ENCODE data around the gene INPP5B.
"Not testable (repeated sequence)": the region's sequence is repeated elsewhere in the genome, so short reads cannot be mapped to it uniquely, and the experiment has no call there.

INPP5B gene

DNA sequence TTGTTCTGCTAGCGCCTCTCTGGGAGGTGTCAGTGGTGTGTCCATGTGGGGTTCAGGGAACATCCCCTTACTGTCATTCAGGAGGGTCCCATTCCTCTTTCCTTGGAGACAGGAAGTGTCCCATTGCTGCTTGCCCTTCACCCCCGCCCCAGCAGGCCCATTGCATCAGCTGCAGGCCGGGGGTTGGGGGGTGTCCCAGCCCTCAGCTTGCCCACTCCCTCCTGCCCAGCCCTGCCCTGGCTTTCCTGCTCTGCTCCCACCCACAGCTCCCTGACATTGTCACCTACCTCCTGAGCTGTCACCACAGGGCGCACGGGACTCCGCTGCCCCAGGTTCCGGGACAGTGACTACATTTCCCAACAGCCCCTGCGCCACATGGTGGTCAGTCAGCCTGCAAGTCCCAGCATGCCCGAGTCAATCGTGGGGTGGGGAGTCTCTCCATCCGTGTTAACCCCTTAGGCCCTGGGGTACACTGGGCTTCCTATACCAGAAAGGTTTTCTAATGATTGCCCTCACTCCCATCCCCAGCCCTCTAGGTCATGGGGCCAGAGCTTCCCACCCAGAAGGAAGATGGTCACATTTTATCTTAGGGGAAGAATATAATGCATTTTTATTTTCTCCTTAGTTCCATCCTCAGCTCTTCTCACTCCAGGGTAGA is at the start of gene INPP5B:
Gene INPP5B, minus strand, starts transcription at position 351 of the 658 bp plus-strand sequence. CDS start 745 bp downstream, outside the sequence.
- Mint-ChIP-seq H3K4me3 (peak within 1 kb of the TSS; percentile 96), H3K27ac (peak within 1 kb of the TSS; percentile 98), H3K4me1 (ENCODE audit: low read depth) (peaks cover 12% of the 10 kb centered on the region), H3K9me3 (ENCODE audit: low read depth) (no peaks in the 10 kb centered on the region), H3K36me3 (no peaks in the 10 kb centered on the region), H3K27me3 (no peaks in the 10 kb centered on the region)

DNA sequence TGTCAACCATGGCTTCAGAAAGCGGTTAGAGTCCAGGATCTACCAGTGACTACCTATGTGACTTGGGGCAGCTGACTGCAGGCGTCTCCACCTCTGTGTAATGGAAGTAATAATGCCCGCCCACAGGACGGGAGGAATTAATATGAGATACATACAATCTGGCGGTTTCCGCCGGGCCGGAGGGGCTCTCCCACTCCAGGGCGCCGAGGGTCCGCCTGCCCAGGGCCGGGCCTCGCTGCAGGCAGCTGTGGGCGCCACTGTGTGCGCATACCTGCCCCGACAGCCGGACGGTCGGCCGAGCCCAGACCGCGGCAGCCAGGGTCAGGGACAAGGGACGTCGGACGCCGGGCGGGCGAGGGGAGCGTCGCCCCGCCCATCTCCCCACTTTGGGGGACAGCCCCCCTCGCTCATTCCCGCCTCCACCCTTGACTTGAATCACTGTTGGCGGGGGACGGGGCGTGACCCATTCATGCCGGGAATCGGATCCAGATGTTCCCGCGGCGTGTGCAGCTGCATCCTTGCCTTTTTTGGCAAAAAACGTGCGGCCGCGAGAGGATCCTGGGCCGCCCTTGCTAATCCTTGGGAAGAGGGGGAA is 49.0 kb upstream of the INPP5B start:
- Mint-ChIP-seq H3K27me3 (no peaks in the 10 kb centered on the region), H3K4me1 (ENCODE audit: low read depth) (peaks cover 39% of the 10 kb centered on the region)

DNA sequence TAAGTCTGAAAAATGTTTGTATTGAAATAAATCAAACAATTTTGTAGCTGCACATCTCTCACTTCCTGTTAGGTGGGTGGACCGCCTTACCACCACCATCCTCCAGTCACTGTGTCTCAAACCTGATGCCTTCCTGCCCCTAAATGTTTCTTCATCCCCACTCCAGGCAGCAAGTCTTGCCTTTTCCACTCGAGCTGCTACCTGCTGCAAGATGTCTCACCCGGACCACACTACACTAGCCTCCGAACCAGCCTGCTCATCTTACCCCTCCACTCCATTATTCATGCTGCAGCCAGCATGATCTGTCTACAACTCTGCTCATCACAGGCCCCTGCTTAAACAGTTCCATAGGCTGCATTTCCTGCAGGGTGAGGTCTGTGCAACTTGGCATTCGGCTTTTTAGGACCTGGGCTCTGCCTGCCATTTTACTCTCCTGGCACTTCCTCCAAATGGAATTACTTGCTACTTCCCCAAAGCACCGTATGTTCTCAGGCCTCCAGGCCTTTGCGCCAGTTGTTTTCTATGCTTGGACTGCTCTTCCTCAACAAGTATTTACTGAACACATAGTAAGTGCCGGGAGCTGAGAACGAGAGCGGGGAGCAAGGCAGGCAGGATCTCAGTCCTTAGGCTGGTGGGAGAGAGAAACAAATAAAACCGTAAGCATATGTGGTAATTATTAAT is 48.2 kb upstream of the INPP5B start:
- Mint-ChIP-seq H3K27ac (peak overlapping the region; percentile 82), H3K9me3 (ENCODE audit: low read depth) (no peaks in the 10 kb centered on the region), H3K27me3 (no peaks in the 10 kb centered on the region), H3K36me3 (peaks cover 12% of the 10 kb centered on the region), H3K4me1 (ENCODE audit: low read depth) (peaks cover 39% of the 10 kb centered on the region), H3K4me3 (peak overlapping the region; percentile 51)

More for the DNA sequence above, 49.0 kb upstream of the INPP5B start:
- no peaks in the 10 kb centered on the region for H3K9me3 Mint-ChIP-seq (ENCODE audit: low read depth)
- H3K27ac Mint-ChIP-seq = no peak overlapping the region
- peaks cover 12% of the 10 kb centered on the region for H3K36me3 Mint-ChIP-seq
- H3K4me3 Mint-ChIP-seq = peak overlapping the region; percentile 51

DNA sequence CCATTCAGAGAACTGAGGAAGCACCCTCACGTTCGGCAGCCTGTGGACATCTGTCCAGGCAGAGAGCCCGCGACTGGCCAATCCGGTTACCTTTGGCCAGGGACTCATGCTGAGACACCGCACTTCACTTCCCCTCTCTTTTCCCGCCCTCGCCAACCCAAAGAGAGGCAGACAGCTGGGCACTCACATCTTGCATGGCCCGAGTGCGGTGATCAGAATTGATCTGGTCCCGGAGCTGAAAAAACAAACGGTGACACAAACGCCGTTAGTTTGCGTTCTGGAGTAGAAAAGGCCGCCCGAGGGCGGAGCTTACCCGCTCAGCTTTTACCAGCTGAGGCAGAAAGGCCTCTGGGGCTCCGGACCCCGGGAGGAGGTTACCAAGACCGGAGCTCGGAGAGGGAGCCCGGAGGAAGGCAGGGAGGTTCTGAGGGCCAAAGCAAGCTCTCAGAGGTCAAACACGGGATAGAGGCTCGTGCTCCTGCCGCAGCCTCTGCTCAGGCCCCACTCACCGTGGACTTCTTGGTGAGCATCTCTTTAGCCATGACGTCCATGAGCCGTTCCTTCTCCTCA is 42.6 kb upstream of the INPP5B start:
- H3K27me3 Mint-ChIP-seq = no peaks in the 10 kb centered on the region

DNA sequence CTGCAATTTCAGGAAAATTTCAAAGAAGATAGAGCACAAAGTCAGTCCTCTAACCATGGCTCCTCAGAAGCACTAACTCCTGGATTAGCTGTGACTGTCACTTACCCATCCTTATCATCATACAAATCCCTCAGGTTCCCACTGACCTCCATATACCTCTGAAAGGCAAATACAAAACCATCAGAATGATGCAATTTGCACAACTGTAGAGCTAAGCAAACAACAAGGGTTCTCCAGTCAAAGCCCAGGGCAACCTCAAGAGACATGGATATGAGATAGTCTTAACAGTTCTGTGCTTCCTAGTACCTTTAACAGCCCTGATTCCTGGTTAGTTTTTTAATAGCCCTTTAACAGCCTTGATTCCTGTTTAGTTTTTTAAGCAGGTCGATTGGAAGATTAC is 40.8 kb upstream of the INPP5B start:
- Mint-ChIP-seq H3K36me3 (peaks cover 3% of the 10 kb centered on the region), H3K4me3 (peak overlapping the region; percentile 99), H3K27ac (peak overlapping the region; percentile 16), H3K9me3 (ENCODE audit: low read depth) (no peaks in the 10 kb centered on the region), H3K4me1 (ENCODE audit: low read depth) (peaks cover 22% of the 10 kb centered on the region), H3K27me3 (no peaks in the 10 kb centered on the region)

More for the DNA sequence above, 42.6 kb upstream of the INPP5B start:
- Mint-ChIP-seq H3K4me1 (ENCODE audit: low read depth) (peaks cover 25% of the 10 kb centered on the region), H3K9me3 (ENCODE audit: low read depth) (no peaks in the 10 kb centered on the region), H3K4me3 (peak overlapping the region; percentile 99), H3K36me3 (peaks cover 4% of the 10 kb centered on the region), H3K27ac (peak overlapping the region; percentile 97)

DNA sequence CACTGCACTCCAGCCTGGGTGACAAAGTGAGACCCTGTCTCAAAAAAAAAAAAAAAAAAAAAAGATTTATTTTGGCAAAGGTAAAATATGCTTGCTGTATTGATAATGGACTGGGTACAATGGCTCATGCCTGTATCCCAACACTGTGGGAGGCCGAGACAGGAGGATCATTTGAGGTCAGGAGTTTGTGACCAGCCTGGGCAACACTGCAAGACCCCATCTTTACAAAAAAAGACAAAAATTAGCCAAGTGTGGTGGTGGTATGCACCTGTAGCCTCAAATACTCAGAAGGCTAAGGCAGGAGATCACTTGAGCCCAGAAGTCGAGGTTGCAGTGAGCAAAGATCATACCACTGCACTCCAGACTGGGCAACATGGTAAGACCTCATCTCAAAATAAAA is 36.7 kb upstream of the INPP5B start:
- Mint-ChIP-seq H3K27ac (no peak overlapping the region), H3K4me1 (ENCODE audit: low read depth) (peaks cover 13% of the 10 kb centered on the region), H3K36me3 (peaks cover 6% of the 10 kb centered on the region), H3K4me3 (no peak overlapping the region), H3K27me3 (no peaks in the 10 kb centered on the region), H3K9me3 (ENCODE audit: low read depth) (no peaks in the 10 kb centered on the region)

DNA sequence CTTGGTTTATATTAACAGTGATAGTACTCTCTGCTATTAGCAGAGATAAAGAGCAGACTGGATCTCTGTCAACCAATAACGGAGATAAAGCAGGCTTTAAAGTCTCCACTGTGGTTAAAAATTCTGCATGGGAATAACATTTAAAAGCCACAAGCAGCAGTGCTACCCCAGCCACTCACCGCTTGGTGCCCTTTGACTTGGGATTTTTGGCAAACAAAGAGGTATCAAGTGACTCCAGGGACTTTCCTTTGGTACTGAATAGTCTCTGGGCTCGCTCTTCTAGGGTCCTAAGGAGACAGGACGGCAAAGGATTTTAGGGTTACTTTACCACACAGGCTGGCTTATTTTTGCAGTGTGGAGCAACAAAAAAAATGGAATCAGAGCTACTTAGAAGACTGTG is 31.7 kb upstream of the INPP5B start:
- peaks cover 2% of the 10 kb centered on the region for H3K4me1 Mint-ChIP-seq (ENCODE audit: low read depth)
- no peak overlapping the region for H3K27ac Mint-ChIP-seq
- H3K36me3 Mint-ChIP-seq = peaks cover 17% of the 10 kb centered on the region

DNA sequence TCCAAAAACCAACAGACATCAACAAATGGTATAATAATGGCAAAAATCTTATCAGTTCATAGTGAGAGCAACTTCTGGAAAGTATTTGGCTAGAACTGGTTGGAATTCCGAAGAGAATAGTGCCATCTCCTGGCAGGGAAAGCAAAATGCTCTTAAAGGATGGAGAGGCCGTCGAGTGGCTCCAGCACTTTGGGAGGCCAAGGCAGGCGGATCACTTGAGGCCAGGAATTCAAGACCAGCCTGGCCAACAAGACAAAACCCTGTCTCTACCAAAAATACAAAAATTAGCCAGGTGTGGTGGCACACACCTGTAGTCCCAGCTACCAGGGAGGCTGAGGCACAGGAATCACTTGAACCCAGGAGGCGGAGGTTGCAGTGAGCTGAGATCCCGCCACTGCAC is 28.2 kb upstream of the INPP5B start:
- Mint-ChIP-seq H3K4me1 (ENCODE audit: low read depth) (peaks cover 23% of the 10 kb centered on the region), H3K36me3 (peaks cover 15% of the 10 kb centered on the region)
- not testable (repeated sequence) for H3K27ac Mint-ChIP-seq; H3K4me3 Mint-ChIP-seq; H3K27me3 Mint-ChIP-seq; H3K9me3 Mint-ChIP-seq (ENCODE audit: low read depth)

More for the DNA sequence above, 31.7 kb upstream of the INPP5B start:
- Mint-ChIP-seq H3K9me3 (ENCODE audit: low read depth) (no peaks in the 10 kb centered on the region), H3K4me3 (no peak overlapping the region), H3K27me3 (no peaks in the 10 kb centered on the region)

DNA sequence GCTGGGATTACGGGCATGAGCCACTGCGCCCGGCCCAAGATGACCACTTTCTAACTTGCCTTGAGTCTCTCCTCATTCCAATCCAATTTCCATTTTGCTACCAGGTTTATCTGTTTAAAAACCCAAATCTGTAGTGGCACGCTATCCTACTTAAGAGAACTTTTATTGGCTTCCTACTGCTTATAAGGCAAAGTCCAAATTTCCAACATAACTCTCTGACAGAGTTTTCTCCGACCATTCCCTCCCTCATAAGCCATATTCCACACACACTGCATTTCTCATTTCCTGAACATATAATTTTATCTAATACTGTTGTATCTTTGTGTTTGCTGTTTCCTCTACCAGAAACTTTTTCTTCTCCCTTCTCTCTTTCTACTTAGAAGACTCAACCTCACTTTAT is 27.7 kb upstream of the INPP5B start:
- no peaks in the 10 kb centered on the region for H3K27me3 Mint-ChIP-seq
- H3K4me3 Mint-ChIP-seq = no peak overlapping the region
- H3K27ac Mint-ChIP-seq = no peak overlapping the region
- H3K4me1 Mint-ChIP-seq (ENCODE audit: low read depth) = peaks cover 23% of the 10 kb centered on the region
- H3K9me3 Mint-ChIP-seq (ENCODE audit: low read depth) = no peaks in the 10 kb centered on the region
- H3K36me3 Mint-ChIP-seq = peaks cover 15% of the 10 kb centered on the region

DNA sequence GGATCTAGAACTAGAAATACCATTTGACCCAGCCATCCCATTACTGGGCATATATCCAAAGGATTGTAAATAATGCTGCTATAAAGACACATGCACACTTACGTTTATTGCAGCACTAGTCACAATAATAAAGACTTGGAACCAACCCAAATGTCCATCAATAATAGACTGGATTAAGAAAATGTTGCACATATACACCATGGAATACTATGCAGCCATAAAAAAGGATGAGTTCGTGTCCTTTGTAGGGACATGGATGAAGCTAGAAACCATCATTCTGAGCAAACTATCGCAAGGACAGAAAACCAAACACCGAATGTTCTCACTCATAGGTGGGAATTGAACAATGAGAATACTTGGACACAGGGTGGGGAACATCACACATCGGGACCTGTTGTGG is 26.8 kb upstream of the INPP5B start:
- Mint-ChIP-seq H3K4me1 (ENCODE audit: low read depth) (peaks cover 25% of the 10 kb centered on the region), H3K36me3 (peaks cover 15% of the 10 kb centered on the region)
- not testable (repeated sequence) for H3K27me3 Mint-ChIP-seq; H3K27ac Mint-ChIP-seq; H3K4me3 Mint-ChIP-seq; H3K9me3 Mint-ChIP-seq (ENCODE audit: low read depth)

DNA sequence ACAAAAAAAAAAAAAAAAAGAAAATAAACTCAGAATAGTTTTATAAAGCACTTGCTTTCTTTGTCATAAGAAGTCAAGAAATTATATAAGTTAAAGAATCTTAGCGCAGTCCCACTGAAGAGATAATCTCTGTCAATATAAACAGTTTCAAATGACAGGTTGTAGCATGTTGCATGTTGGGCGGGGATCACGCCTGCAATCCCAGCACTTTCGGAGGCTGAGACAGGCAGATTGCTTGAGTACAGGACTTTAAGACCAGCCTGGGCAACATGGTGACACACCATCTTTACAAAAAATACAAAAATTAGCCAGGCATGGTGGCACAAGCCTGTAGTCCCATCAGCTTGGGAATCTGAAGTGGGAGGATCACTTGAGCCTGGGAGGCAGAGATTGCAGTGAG is 18.4 kb upstream of the INPP5B start:
- Mint-ChIP-seq H3K27ac (peak overlapping the region; percentile 34), H3K4me3 (no peak overlapping the region), H3K27me3 (no peaks in the 10 kb centered on the region), H3K4me1 (ENCODE audit: low read depth) (peaks cover 2% of the 10 kb centered on the region), H3K9me3 (ENCODE audit: low read depth) (no peaks in the 10 kb centered on the region), H3K36me3 (peaks cover 4% of the 10 kb centered on the region)

DNA sequence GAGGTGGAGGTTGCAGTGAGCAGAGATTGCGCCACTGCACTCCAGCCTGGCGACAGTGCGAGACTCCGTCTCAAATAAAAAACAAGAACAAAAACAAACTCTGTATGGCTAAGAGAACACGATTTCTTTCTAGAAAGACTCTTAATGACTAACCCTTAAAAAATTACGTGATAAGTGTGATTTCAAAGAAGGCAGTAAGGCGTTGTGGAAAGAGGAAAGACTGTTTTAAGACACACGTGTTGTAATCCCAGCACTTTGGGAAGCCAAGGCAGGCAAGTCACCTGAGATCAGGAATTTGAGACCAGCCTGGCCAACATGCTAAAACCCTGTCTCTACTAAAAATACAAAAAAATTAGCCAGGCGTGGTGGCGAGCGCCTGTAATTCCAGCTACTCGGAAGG is 17.3 kb upstream of the INPP5B start:
- H3K9me3 Mint-ChIP-seq (ENCODE audit: low read depth); H3K4me1 Mint-ChIP-seq (ENCODE audit: low read depth); H3K36me3 Mint-ChIP-seq; H3K4me3 Mint-ChIP-seq; H3K27me3 Mint-ChIP-seq; H3K27ac Mint-ChIP-seq: not testable (repeated sequence)

DNA sequence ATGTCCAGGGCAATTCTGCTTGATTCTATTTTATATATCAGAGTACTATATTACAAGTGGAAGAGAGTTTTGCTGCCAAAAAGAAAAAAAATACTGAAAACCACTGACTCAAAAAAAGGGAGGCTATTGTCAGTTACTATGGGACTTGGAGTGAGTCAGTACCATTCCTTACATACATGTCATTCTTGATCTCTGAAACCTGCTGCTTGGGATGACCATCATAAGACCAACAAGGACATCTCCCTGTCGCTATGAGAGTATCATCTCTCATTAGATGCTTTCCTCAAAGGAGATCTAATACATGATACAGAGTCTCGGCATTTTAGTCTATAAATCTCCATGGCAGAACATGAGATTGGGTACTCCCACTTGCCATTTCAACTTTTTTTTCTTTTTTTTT is 11.8 kb upstream of the INPP5B start:
- peaks cover 9% of the 10 kb centered on the region for H3K36me3 Mint-ChIP-seq
- no peaks in the 10 kb centered on the region for H3K9me3 Mint-ChIP-seq (ENCODE audit: low read depth)
- H3K27ac Mint-ChIP-seq = no peak overlapping the region

DNA sequence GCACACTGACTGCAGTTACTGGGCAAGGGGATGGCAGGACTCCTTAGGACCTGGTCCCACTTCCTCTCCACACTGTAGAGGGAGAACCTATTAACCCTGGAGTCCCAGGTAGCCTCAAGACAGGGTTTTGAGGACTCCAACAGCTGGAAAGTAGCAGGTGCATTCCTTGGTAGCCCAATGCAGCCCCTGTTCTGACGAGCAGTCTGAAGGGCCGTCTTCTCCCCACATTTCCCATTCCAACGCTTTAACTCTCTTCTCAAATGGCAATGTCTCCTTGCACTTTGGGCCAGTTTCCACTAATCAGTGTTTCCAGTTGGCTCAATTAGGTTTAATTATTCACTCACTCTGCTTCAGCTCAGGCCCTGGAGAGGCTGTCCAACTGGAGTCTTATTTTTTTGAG is 8.8 kb upstream of the INPP5B start:
- peaks cover 7% of the 10 kb centered on the region for H3K36me3 Mint-ChIP-seq
- H3K27me3 Mint-ChIP-seq = no peaks in the 10 kb centered on the region
- no peak overlapping the region for H3K4me3 Mint-ChIP-seq
- H3K9me3 Mint-ChIP-seq (ENCODE audit: low read depth) = no peaks in the 10 kb centered on the region
- H3K4me1 Mint-ChIP-seq (ENCODE audit: low read depth) = no peaks in the 10 kb centered on the region
- no peak overlapping the region for H3K27ac Mint-ChIP-seq

More for the DNA sequence above, 11.8 kb upstream of the INPP5B start:
- Mint-ChIP-seq H3K4me3 (no peak overlapping the region), H3K27me3 (no peaks in the 10 kb centered on the region), H3K4me1 (ENCODE audit: low read depth) (no peaks in the 10 kb centered on the region)

DNA sequence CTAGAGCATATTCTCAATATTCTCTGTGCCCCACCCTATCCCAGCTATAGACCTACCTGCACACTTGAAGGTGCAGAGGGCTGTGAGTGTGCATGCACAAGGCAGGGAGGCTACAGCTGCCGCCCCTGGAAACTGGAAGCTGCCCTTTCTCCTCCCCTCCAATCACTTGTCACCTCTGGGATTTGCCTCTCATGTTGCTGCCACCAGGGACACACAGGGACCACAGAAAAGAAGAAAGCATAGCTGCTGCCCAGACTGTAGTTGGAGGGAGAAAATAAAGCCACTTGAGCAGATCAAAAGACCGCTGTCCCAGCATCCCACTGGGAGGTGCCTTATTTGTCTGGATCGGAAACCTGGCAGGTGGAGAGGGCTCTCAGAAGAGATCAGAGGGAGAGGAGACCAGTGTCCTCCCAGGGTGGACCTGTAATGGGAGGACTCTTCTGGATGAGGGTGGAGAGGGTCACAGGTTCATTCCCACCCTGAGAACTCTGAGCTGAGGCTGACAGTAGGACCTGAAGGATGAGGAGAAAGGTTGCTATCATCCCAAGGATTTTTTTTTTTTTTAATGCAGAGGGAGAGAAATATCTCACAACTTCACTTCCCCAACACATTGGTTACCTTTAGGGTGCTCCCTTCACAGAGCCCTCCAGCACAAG is 7.6 kb upstream of the INPP5B start:
- H3K4me1 Mint-ChIP-seq (ENCODE audit: low read depth) = no peaks in the 10 kb centered on the region
- peaks cover 3% of the 10 kb centered on the region for H3K36me3 Mint-ChIP-seq
- no peak overlapping the region for H3K27ac Mint-ChIP-seq
- no peaks in the 10 kb centered on the region for H3K27me3 Mint-ChIP-seq
- no peak overlapping the region for H3K4me3 Mint-ChIP-seq
- no peaks in the 10 kb centered on the region for H3K9me3 Mint-ChIP-seq (ENCODE audit: low read depth)

All from activated naive CD8-positive, alpha-beta T cell (primary cell).